ENCODE data around the gene TNPO1.

Gene TNPO1

DNA sequence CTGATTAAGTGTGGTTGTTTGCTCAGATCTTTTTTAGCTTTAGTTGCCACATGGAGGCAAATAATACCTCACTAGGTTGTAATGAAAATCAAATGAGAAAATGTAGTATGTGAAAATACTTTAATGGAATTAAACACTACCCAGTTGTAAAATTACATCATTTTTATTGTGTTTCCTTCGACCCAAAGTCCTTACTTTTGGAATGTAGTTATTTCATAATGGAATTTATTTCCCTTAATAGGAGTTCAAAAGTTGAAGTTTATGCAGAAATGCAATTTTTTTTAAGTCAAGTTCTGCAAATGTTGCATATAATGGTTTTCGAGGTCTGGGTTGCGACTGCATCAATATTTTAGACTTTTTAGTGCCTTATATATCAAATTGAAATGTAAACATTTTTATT, 31.0 kb downstream of the TNPO1 start:
- H3K27ac ChIP-seq (ENCODE audit: low read depth, low read length, poor library complexity, severe bottlenecking): no peak overlapping the region
- no peak overlapping the region for H2AFZ ChIP-seq (ENCODE audit: low read length)
- H3K27me3 ChIP-seq (ENCODE audit: insufficient read depth, low read length): no peaks in the 10 kb centered on the region
- no peaks in the 10 kb centered on the region for H3K9me2 ChIP-seq (ENCODE audit: low read depth, low read length)
- H3K36me3 ChIP-seq (ENCODE audit: insufficient read depth, low read length): peaks cover 27% of the 10 kb centered on the region
- H3K4me3 ChIP-seq (ENCODE audit: low read depth, low read length, poor library complexity, severe bottlenecking): peak overlapping the region; percentile 72
- H3K4me1 ChIP-seq (ENCODE audit: insufficient read depth, low read length, severe bottlenecking): peaks cover 46% of the 10 kb centered on the region
- H3K4me2 ChIP-seq (ENCODE audit: low read length): peak overlapping the region; percentile 59
- peak overlapping the region; percentile 72; the same call in 1 of the 2 replicates for H3K9ac ChIP-seq (ENCODE audit: low read length)
- TF ChIP-seq, protein P1, sequence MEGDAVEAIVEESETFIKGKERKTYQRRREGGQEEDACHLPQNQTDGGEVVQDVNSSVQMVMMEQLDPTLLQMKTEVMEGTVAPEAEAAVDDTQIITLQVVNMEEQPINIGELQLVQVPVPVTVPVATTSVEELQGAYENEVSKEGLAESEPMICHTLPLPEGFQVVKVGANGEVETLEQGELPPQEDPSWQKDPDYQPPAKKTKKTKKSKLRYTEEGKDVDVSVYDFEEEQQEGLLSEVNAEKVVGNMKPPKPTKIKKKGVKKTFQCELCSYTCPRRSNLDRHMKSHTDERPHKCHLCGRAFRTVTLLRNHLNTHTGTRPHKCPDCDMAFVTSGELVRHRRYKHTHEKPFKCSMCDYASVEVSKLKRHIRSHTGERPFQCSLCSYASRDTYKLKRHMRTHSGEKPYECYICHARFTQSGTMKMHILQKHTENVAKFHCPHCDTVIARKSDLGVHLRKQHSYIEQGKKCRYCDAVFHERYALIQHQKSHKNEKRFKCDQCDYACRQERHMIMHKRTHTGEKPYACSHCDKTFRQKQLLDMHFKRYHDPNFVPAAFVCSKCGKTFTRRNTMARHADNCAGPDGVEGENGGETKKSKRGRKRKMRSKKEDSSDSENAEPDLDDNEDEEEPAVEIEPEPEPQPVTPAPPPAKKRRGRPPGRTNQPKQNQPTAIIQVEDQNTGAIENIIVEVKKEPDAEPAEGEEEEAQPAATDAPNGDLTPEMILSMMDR (IDR thresholded peaks at IDR 0.05; ENCODE audit: low read length): no peak
- no peak for TF ChIP-seq EZH2 (IDR thresholded peaks at IDR 0.05; ENCODE audit: borderline replicate concordance, low read length)
- H4K20me1 ChIP-seq (ENCODE audit: insufficient read depth, low read length): peaks cover 14% of the 10 kb centered on the region
- H3K9me3 ChIP-seq (ENCODE audit: low read length): no peaks in the 10 kb centered on the region
- H3K79me2 ChIP-seq (ENCODE audit: insufficient read depth, low read length): peaks cover 42% of the 10 kb centered on the region
- H3F3A ChIP-seq (ENCODE audit: insufficient read depth, low read length): 0 out of 2 replicates have a peak, but pooled peaks cover 2% of the 10 kb centered on the region

DNA sequence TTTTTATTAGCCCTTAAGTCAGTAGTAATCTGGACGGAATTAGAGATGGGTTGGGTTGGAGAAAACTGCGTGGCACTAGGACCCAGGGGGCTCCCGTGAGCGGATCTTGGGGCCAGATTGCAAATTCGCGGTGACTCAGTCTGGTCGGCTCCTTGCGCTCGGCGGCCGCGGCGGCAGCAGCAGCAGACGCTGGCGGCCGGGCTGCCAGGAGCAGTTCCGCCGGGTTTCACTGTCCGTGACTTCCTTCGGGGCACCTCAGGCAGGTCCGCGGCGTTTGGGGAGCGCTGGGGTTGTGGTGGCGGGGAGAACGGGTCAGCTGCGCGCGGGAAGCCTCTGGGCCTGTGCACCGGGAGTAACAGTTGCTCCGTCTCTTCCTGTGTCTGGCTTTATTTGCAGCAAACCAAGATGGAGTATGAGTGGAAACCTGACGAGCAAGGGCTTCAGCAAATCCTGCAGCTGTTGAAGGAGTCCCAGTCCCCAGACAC, 31.6 kb downstream of the TNPO1 start:
- H3K79me2 ChIP-seq (ENCODE audit: insufficient read depth, low read length): peaks cover 47% of the 10 kb centered on the region
- H3F3A ChIP-seq (ENCODE audit: insufficient read depth, low read length): 0 out of 2 replicates have a peak, but pooled peaks cover 2% of the 10 kb centered on the region
- no peaks in the 10 kb centered on the region for H3K9me2 ChIP-seq (ENCODE audit: low read depth, low read length)
- H3K36me3 ChIP-seq (ENCODE audit: insufficient read depth, low read length): peaks cover 32% of the 10 kb centered on the region
- TF ChIP-seq, protein P1 (IDR thresholded peaks at IDR 0.05; ENCODE audit: low read length): no peak
- no peak for TF ChIP-seq EZH2 (IDR thresholded peaks at IDR 0.05; ENCODE audit: borderline replicate concordance, low read length)
- peak overlapping the region; percentile 72 for H3K9ac ChIP-seq (ENCODE audit: low read length)
- H3K4me1 ChIP-seq (ENCODE audit: insufficient read depth, low read length, severe bottlenecking): peaks cover 48% of the 10 kb centered on the region
- H2AFZ ChIP-seq (ENCODE audit: low read length): no peak overlapping the region
- H3K4me3 ChIP-seq (ENCODE audit: low read depth, low read length, poor library complexity, severe bottlenecking): peak overlapping the region; percentile 72
- peak overlapping the region; percentile 81 for H3K27ac ChIP-seq (ENCODE audit: low read depth, low read length, poor library complexity, severe bottlenecking)
- peaks cover 14% of the 10 kb centered on the region for H4K20me1 ChIP-seq (ENCODE audit: insufficient read depth, low read length)
- no peaks in the 10 kb centered on the region for H3K9me3 ChIP-seq (ENCODE audit: low read length)
- peak overlapping the region; percentile 59 for H3K4me2 ChIP-seq (ENCODE audit: low read length)
- no peaks in the 10 kb centered on the region for H3K27me3 ChIP-seq (ENCODE audit: insufficient read depth, low read length)

DNA sequence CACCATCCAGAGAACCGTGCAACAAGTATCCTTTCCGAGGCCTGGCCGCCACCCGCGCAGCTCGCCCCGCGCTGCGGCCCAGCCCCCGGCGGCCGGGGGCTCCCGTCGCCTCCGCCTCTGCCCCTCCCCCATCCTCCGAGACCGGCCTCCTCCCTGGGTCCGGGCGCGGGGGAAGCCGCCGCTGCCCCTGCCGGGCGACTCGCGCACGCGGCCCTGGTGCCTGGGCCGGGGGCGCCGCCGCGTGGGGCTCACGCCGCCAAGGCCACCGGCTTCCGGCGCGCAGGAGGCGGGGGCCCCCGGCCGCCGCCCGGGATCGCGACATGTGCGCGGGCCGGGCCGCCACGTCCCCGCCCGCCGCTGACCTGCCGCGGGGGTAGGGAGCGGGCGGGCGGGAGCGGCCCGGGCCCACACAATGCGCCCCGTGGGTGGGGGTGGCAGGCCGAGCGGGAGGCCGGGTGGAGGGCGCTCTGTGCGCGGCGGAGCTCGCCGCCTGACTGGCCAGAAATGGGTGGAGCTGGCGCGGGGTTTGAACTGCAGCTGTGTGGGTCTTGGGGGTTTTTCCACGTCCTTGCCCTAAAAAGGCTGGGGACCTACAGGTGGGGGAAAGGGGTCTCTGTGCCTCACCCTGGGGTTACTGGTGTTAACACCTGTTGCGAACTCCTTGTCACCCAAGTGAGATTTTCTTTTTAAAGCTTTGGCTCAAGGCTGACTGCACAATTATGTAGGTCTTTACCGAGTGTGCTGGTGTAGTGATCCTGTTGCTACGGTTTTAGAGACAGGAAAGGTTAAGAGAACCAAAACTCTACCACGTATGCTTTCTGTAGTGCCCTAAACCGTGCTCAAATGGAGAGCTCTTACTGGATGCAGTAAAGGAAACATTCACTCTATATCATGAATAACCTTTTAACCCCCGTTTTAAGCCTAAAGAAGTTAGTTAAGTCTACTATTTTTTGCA, 32.3 kb downstream of the TNPO1 start:
- no peaks in the 10 kb centered on the region for H3K9me3 ChIP-seq (ENCODE audit: low read length)
- H3K9me2 ChIP-seq (ENCODE audit: low read depth, low read length): no peaks in the 10 kb centered on the region
- peaks cover 39% of the 10 kb centered on the region for H3K36me3 ChIP-seq (ENCODE audit: insufficient read depth, low read length)
- peak overlapping the region; percentile 82 for H3K4me2 ChIP-seq (ENCODE audit: low read length)
- H3K9ac ChIP-seq (ENCODE audit: low read length): peak overlapping the region; percentile 72
- H3K79me2 ChIP-seq (ENCODE audit: insufficient read depth, low read length): peaks cover 54% of the 10 kb centered on the region
- no peak overlapping the region for H2AFZ ChIP-seq (ENCODE audit: low read length)
- H3K27me3 ChIP-seq (ENCODE audit: insufficient read depth, low read length): no peaks in the 10 kb centered on the region
- H3K4me3 ChIP-seq (ENCODE audit: low read depth, low read length, poor library complexity, severe bottlenecking): peak overlapping the region; percentile 72
- TF ChIP-seq, protein P1 (IDR thresholded peaks at IDR 0.05; ENCODE audit: low read length): no peak
- TF ChIP-seq EZH2 (IDR thresholded peaks at IDR 0.05; ENCODE audit: borderline replicate concordance, low read length): no peak
- peak overlapping the region; percentile 81 for H3K27ac ChIP-seq (ENCODE audit: low read depth, low read length, poor library complexity, severe bottlenecking)
- H4K20me1 ChIP-seq (ENCODE audit: insufficient read depth, low read length): peaks cover 14% of the 10 kb centered on the region
- H3F3A ChIP-seq (ENCODE audit: insufficient read depth, low read length): 0 out of 2 replicates have a peak, but pooled peaks cover 2% of the 10 kb centered on the region
- peaks cover 48% of the 10 kb centered on the region for H3K4me1 ChIP-seq (ENCODE audit: insufficient read depth, low read length, severe bottlenecking)

Data from OCI-LY1 (cell line).